Tibial nerve (tissue), 4 donors: Measurements from ENCODE around the gene PADI3.

Experiments
- CTCF ChIP-seq, 5 experiments: fragments of 200-600 bp in 3 of 5; fragments of 450-650 bp in 2 of 5; sonication (generic) in 3 of 5; IDR thresholded peaks; one replicate each; pipeline ENCODE4 v1.5.1; 2016 to 2019; ENCODE audit warnings: antibody characterized with exemption in 5 of 5, mild to moderate bottlenecking in 3 of 5, moderate library complexity in 2 of 5
- EP300 ChIP-seq, 2 donors: sonication (generic); formaldehyde crosslinking; IDR thresholded peaks; one replicate each; pipeline ENCODE4 v1.6.1; 2017; ENCODE audit warnings: antibody characterized with exemption in 2 of 2, mild to moderate bottlenecking in 1 of 2
- POLR2A ChIP-seq, 2 donors: fragments of 450-650 bp; IDR thresholded peaks; one replicate each; pipeline ENCODE4 v1.6.1; 2017; ENCODE audit warnings: antibody characterized with exemption in 2 of 2, mild to moderate bottlenecking in 2 of 2, moderate library complexity in 2 of 2

GRCh38 chr1:17199267-17200044 lies 49.4 kb upstream of the PADI3 start:
- TF ChIP-seq EP300 (IDR thresholded peaks at IDR 0.05) (no peak), CTCF (IDR thresholded peaks at IDR 0.05) (no peak), POLR2A (IDR thresholded peaks at IDR 0.05) (no peak)
